PFSK-1 (cell line): ENCODE results near the gene RUNX2.

Experiments used
- FOXP2 ChIP-seq: optimal IDR thresholded peaks from 2 replicates; pipeline ENCODE3; 2011; ENCODE audit warnings: borderline replicate concordance, control low read depth, inconsistent platforms; ENCODE audit not compliant: insufficient read depth; ENCODE audit errors: extremely low read length, extremely low read depth
- POLR2AphosphoS5 ChIP-seq: IDR thresholded peaks from 2 replicates; pipeline ENCODE4 v1.6.1; 2012; ENCODE audit warnings: low read depth, mild to moderate bottlenecking, control low read depth, low read length, moderate library complexity
- REST ChIP-seq, 2 experiments: IDR thresholded peaks; 2 replicates each; pipeline versions ENCODE4 v1.6.1 to v1.8.0; 2011 to 2012; ENCODE audit warnings: low read depth in 2 of 2, low read length in 2 of 2, control low read depth in 1 of 2, inconsistent platforms in 1 of 2, mild to moderate bottlenecking in 1 of 2, moderate library complexity in 1 of 2; ENCODE audit not compliant: insufficient read depth in 1 of 2
- SIN3A ChIP-seq: IDR thresholded peaks from 2 replicates; pipeline ENCODE4 v1.6.1; 2012; ENCODE audit warnings: mild to moderate bottlenecking, low read length, moderate library complexity, borderline replicate concordance; ENCODE audit not compliant: insufficient read depth
- TAF1 ChIP-seq: IDR thresholded peaks from 2 replicates; pipeline ENCODE4 v1.6.1; 2012; ENCODE audit warnings: low read length, control low read depth, borderline replicate concordance; ENCODE audit not compliant: insufficient read depth

DNA sequence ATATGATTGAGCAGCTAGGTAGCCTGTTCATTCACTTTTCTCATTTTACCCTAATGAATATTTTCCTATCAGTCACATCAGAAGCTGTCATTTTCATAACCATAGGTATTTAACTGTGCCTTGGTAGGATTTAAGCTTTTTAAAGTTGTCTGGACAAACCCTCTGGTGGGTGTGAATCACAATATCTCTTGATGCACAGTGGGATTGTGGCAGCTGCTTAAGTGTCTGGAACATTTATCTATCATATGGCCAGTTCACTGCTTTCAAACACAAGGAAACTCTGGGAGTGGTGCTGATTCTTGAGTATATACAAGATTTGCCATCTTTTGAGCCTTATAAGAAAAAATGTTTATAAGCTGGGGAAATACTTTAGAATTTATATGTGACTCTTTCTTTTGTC is 136.6 kb downstream of the RUNX2 start:
- TF ChIP-seq POLR2AphosphoS5 (no peak), REST (IDR thresholded peaks at IDR 0.05; ENCODE audit: insufficient read depth in 1 of 2, low read depth in 2 of 2, low read length in 2 of 2) (no peak), TAF1 (no peak), SIN3A (no peak), FOXP2 (no peak)
